Spleen (tissue), 7 donors: ENCODE data around the gene AMBRA1.

Experiments used
- CTCF ChIP-seq, 11 experiments: fragments of 200-600 bp in 7 of 11; fragments of 450-650 bp in 4 of 11; sonication (generic) in 4 of 11; IDR thresholded peaks in 8 of 11; conservative IDR thresholded peaks in 3 of 11; 1 replicate in 7 of 11; 2 replicates in 4 of 11; pipeline versions ENCODE4 v1.4.0 to v1.8.0; 2016 to 2021; ENCODE audit warnings: antibody characterized with exemption in 11 of 11, inconsistent platforms in 4 of 11, mild to moderate bottlenecking in 1 of 11
- POLR2A ChIP-seq, 3 donors: fragments of 450-650 bp; IDR thresholded peaks; one replicate each; pipeline ENCODE4 v1.5.1; 2017; ENCODE audit warnings: antibody characterized with exemption in 3 of 3, mild to moderate bottlenecking in 1 of 3
- donor health status: DM: no; HTN: no; CAD: no; lungs with moderate emphysema.
- donor health status: DM: no; HTN: no; CAD: no.
- donor health status: DM: no; HTN: no; CAD: no.

- TF ChIP-seq CTCF (IDR thresholded peaks at IDR 0.05 in 8 of 11, conservative IDR thresholded peaks at IDR 0.05 in 3 of 11) (no peak), POLR2A (IDR thresholded peaks at IDR 0.05) (no peak)
Observed at GRCh38 chr11:46564459-46564858, 29.4 kb downstream of the AMBRA1 start.
